Measurements from ENCODE around the gene ZNF827. TPM values are rescaled to one million over a fixed set of nuclear protein-coding genes. Genes with fewer than 3 reads are reported as not detected.

ZNF827 gene
- total RNA-seq, 4 donors from 2014 or later = 3.0 to 11.0 (median 8.8) TPM

DNA sequence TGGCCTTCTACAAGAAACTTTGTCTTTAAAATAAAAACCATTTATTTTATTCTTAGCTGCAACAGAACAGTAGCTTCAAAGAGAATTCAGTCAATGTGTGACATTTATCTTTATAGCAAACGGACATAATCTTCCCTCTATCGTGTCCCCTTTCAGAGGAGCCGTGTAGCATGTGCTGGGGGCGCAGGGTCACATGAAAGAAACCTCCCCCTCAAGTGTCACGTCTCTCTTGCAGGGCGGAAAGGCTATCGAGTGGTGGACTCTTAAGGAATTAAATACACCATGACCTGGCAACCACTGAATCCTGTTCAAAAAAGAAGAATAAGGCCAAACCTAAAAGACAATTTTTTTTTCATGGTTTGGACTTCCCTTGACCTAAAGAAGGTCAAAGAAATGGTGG lies 40.2 kb downstream of the ZNF827 start:
- no peaks in the 10 kb centered on the region for H3K4me1 ChIP-seq
- TF ChIP-seq, protein P1, sequence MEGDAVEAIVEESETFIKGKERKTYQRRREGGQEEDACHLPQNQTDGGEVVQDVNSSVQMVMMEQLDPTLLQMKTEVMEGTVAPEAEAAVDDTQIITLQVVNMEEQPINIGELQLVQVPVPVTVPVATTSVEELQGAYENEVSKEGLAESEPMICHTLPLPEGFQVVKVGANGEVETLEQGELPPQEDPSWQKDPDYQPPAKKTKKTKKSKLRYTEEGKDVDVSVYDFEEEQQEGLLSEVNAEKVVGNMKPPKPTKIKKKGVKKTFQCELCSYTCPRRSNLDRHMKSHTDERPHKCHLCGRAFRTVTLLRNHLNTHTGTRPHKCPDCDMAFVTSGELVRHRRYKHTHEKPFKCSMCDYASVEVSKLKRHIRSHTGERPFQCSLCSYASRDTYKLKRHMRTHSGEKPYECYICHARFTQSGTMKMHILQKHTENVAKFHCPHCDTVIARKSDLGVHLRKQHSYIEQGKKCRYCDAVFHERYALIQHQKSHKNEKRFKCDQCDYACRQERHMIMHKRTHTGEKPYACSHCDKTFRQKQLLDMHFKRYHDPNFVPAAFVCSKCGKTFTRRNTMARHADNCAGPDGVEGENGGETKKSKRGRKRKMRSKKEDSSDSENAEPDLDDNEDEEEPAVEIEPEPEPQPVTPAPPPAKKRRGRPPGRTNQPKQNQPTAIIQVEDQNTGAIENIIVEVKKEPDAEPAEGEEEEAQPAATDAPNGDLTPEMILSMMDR (IDR thresholded peaks at IDR 0.05) = no peak
- no peak for TF ChIP-seq POLR2AphosphoS5 (IDR thresholded peaks at IDR 0.05)
- no peak for TF ChIP-seq POLR2A (IDR thresholded peaks at IDR 0.05)
- no peak for TF ChIP-seq EP300 (IDR thresholded peaks at IDR 0.05)
- no peaks in the 10 kb centered on the region for H3K27me3 ChIP-seq
- no peak overlapping the region for H3K27ac ChIP-seq
- WGBS = 88% methylated on average over 7 of the region's 7 CpGs
- DNase-seq (ENCODE audit: low spot score in 2 of 2) = no peak
- no peak overlapping the region for H3K4me3 ChIP-seq
- H3K9me3 ChIP-seq = no peaks in the 10 kb centered on the region
- peaks cover 5% of the 10 kb centered on the region for H3K36me3 ChIP-seq

DNA sequence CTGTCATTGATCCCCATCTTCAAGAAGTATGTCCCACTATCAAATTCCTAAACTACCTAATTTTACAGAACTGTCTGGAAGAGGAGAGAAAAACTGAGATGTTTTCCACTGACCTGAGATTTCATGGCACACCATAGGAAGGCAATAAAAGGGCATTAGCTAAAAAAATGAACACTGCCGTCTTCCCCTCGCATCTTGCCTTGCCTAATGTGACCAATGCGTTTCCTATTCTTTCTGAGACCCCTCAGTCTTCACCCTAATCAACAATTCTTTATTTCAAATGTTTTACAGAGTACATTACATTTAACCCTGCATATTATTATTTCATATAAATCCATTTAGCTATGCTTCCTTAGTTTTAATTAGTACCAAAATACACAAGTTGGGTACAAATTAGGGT lies 43.6 kb downstream of the ZNF827 start:
- Histone ChIP-seq H3K27me3 (no peaks in the 10 kb centered on the region), H3K4me1 (no peaks in the 10 kb centered on the region), H3K27ac (no peak overlapping the region), H3K4me3 (no peak overlapping the region), H3K9me3 (no peaks in the 10 kb centered on the region), H3K36me3 (peaks cover 4% of the 10 kb centered on the region)
- DNase-seq (ENCODE audit: low spot score in 2 of 2) = no peak
- 97% methylated on average over 3 of the region's 3 CpGs for WGBS
- TF ChIP-seq EP300 (IDR thresholded peaks at IDR 0.05) (no peak), POLR2AphosphoS5 (IDR thresholded peaks at IDR 0.05) (no peak), POLR2A (IDR thresholded peaks at IDR 0.05) (no peak)
- TF ChIP-seq, protein P1 (IDR thresholded peaks at IDR 0.05) = no peak

DNA sequence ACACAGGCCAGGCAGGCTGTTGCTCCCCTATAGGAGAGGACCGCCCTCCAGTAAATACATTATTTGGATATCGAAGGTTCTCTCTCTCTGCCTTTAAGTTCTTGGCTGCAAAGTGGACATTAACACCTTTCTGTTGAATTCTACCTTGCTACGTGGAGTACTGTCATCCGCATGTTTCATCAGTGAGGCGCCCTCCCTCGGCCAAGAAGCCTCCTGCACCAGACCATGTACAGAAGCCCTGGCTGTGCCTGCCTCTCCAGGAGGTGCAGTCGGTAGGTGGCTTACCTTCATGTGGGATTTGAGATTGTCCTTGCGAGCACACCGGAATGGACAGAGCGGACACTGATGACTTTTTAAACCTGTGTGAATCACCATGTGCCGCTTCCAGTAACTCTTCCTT lies 46.7 kb downstream of the ZNF827 start:
- Histone ChIP-seq H3K36me3 (peaks cover 4% of the 10 kb centered on the region), H3K27ac (no peak overlapping the region), H3K4me3 (no peak overlapping the region), H3K27me3 (no peaks in the 10 kb centered on the region), H3K4me1 (peaks cover 7% of the 10 kb centered on the region), H3K9me3 (no peaks in the 10 kb centered on the region)
- TF ChIP-seq EP300 (IDR thresholded peaks at IDR 0.05) = no peak
- TF ChIP-seq, protein P1 (IDR thresholded peaks at IDR 0.05) = no peak
- no peak for TF ChIP-seq POLR2AphosphoS5 (IDR thresholded peaks at IDR 0.05)
- no peak for TF ChIP-seq POLR2A (IDR thresholded peaks at IDR 0.05)
- no peak for DNase-seq (ENCODE audit: low spot score in 2 of 2)
- WGBS = 93% methylated on average over 11 of the region's 11 CpGs

DNA sequence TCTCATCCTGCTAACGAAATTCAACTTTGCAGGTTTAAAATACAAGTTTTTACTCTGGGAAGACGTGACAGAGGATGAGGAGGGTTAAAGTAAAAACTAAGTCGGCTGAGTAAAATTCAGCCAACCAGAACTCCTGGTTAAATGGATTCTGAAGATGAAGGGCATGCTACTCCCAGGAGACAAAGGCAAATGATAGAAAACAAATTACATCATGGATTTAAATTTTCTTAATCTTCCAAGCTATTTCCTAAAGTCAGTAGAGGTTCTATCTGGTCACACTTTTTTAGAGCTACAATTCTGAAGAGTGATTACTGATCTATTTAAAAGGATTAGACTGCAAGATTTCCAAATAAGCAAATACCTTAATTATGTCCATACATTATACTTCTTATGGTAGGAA lies 47.9 kb downstream of the ZNF827 start:
- H3K4me3 ChIP-seq = no peak overlapping the region
- H3K9me3 ChIP-seq = no peaks in the 10 kb centered on the region
- no peaks in the 10 kb centered on the region for H3K27me3 ChIP-seq
- no peak for TF ChIP-seq POLR2AphosphoS5 (IDR thresholded peaks at IDR 0.05)
- H3K27ac ChIP-seq = no peak overlapping the region
- peaks cover 12% of the 10 kb centered on the region for H3K4me1 ChIP-seq
- peaks cover 4% of the 10 kb centered on the region for H3K36me3 ChIP-seq
- DNase-seq (ENCODE audit: low spot score in 2 of 2) = no peak
- WGBS = 91% methylated on average over 3 of the region's 3 CpGs

DNA sequence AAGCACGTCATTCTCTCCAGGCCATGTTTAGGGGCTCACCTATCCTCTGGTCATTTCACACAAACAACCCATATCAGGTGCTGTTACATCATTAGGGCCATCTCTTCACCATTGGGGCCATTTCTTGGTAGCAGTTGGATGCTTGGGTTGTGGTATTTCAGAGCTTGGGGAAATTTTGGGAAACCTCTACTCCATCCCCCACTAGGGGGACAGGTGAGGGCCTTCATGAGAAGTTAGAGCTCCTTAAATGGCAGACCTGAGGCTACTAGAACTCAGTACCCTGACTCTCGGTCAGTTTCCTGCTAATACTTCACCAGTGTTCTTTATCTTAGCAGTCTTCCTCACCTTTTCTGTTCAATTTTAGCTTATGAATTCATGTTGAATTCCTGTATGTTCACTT lies 50.2 kb downstream of the ZNF827 start:
- Histone ChIP-seq H3K4me3 (no peak overlapping the region), H3K4me1 (peaks cover 12% of the 10 kb centered on the region), H3K36me3 (peaks cover 4% of the 10 kb centered on the region), H3K27ac (peak overlapping the region; percentile 10), H3K27me3 (no peaks in the 10 kb centered on the region), H3K9me3 (no peaks in the 10 kb centered on the region)
- WGBS = 95% methylated on average over 2 of the region's 2 CpGs
- no peak for DNase-seq (ENCODE audit: low spot score in 2 of 2)
- TF ChIP-seq POLR2AphosphoS5 (IDR thresholded peaks at IDR 0.05) (no peak), POLR2A (IDR thresholded peaks at IDR 0.05) (no peak), EP300 (IDR thresholded peaks at IDR 0.05) (no peak)
- TF ChIP-seq, protein P1 (IDR thresholded peaks at IDR 0.05) = no peak
